ENCODE data around the gene APBB2. TPM values are rescaled to one million over a fixed set of nuclear protein-coding genes. Genes with fewer than 3 reads are reported as not detected.

The APBB2 gene
- polyA plus RNA-seq, 3 donors = 0.15 to 0.33 TPM; not detected in 1

DNA sequence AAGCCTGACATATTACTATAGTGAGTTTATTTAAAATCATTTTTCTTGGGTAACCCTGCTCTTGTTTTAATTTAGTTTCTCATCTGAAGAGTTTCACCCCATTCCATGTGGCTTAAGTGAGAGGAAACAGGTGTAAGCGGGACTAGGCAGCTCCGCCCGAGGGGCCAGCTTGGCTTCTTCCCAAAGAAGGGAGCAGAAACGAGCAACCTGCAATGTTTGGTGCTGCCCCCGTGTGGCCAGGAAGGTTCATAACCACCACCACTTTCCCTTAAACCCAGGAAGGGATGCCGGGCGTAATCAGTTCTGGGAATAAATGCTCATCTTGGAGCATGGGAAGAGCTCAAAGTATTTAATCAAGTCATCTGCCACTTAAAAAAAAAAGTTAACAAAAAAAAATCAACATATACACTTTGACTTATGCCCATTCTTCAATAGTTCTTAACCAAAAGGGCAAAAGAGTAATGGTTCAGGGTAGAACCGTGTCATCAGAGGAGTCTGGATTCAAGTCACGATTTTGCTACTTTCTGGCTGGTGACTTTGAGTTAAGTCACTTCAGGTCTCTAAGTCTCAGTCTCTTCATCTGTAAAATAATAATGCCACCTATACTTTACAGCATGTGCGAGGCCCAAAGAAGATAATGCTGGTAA lies 316.7 kb downstream of the APBB2 start:
- TF ChIP-seq, protein P1, sequence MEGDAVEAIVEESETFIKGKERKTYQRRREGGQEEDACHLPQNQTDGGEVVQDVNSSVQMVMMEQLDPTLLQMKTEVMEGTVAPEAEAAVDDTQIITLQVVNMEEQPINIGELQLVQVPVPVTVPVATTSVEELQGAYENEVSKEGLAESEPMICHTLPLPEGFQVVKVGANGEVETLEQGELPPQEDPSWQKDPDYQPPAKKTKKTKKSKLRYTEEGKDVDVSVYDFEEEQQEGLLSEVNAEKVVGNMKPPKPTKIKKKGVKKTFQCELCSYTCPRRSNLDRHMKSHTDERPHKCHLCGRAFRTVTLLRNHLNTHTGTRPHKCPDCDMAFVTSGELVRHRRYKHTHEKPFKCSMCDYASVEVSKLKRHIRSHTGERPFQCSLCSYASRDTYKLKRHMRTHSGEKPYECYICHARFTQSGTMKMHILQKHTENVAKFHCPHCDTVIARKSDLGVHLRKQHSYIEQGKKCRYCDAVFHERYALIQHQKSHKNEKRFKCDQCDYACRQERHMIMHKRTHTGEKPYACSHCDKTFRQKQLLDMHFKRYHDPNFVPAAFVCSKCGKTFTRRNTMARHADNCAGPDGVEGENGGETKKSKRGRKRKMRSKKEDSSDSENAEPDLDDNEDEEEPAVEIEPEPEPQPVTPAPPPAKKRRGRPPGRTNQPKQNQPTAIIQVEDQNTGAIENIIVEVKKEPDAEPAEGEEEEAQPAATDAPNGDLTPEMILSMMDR (IDR thresholded peaks at IDR 0.05) = peak; percentile 95
- Histone ChIP-seq H4K20me1 (ENCODE audit: insufficient read depth, low read length) (no peaks in the 10 kb centered on the region), H3K9me3 (replicated peaks in 1 of 2; ENCODE audit: control insufficient read depth in 1 of 2, insufficient read depth in 1 of 2, low read length in 2 of 2) (no peaks in the 10 kb centered on the region), H3K4me3 (replicated peaks in 1 of 3; ENCODE audit: low read depth in 2 of 3, low read length in 3 of 3) (peak overlapping the region in 1 of 3 experiments; percentile 47), H3K79me2 (ENCODE audit: insufficient read depth, low read length) (no peaks in the 10 kb centered on the region), H2AFZ (ENCODE audit: insufficient read depth, low read depth, low read length, poor library complexity, severe bottlenecking) (peak overlapping the region; percentile 55), H3K4me2 (replicated peaks; ENCODE audit: extremely low read depth, low read length, poor library complexity, severe bottlenecking) (peak overlapping the region; percentile 52), H3K9ac (ENCODE audit: insufficient read depth, low read length, poor library complexity, severe bottlenecking) (no peak overlapping the region), H3K36me3 (replicated peaks in 1 of 2; ENCODE audit: control insufficient read depth in 1 of 2, insufficient read depth in 2 of 2, low read length in 2 of 2) (no peaks in the 10 kb centered on the region), H3K4me1 (ENCODE audit: control insufficient read depth in 1 of 2, insufficient read depth in 2 of 2, low read length in 2 of 2) (peaks cover 4 to 6% of the 10 kb centered on the region in 2 donors), H3K27me3 (ENCODE audit: control insufficient read depth in 2 of 2, insufficient read depth in 2 of 2, low read length in 2 of 2) (no peaks in the 10 kb centered on the region), H3K27ac (ENCODE audit: low read depth in 1 of 2, low read length in 2 of 2) (no peak overlapping the region)
- H3K4me1 Mint-ChIP-seq = peaks cover 4% of the 10 kb centered on the region
- H3K27ac Mint-ChIP-seq = peak overlapping the region in 3 of 7 donors; percentile 42 to 93 (median 84)
- intact Hi-C loops (cut with micrococcal nuclease) = loop anchor here (2.0 to 5.0 kb wide), 3 partner anchors 55 to 161 kb away; no protein-coding TSS in a partner anchor
- no peaks in the 10 kb centered on the region for H3K9me3 Mint-ChIP-seq
- no peaks in the 10 kb centered on the region for H3K36me3 Mint-ChIP-seq
- peak overlapping the region; percentile 56 to 83 for H3K4me3 Mint-ChIP-seq
- peaks cover 0 to 1% (median 0%) of the 10 kb centered on the region in 3 donors for H3K27me3 Mint-ChIP-seq (ENCODE audit: low read depth in 3 of 3)
- WGBS (ENCODE audit: insufficient coverage) = 0% methylated on average over 2 of the region's 10 CpGs
- DNase-seq = peak; percentile 44 to 62 (median 62)

DNA sequence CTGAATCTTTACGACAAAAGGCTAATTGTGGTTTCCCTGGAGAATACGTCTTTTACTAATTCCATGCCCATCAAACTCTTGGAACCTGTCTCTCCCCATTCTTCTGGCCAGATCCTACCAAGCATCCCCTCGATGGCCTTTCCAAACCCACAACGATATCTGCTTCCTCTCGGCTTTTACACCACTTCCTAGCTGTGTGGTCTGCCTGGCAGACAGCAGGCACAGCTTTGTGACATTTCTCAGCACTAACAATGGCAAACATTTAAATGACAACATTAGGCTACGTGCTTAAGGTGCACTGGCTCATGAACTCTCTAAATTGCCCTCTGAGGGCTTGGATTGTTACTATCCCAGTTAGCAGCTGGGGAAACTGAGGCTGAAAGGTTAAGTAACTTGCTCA lies 323.6 kb downstream of the APBB2 start:
- Mint-ChIP-seq H3K9me3 (peaks cover 0 to 8% (median 0%) of the 10 kb centered on the region in 7 donors), H3K27me3 (ENCODE audit: low read depth in 3 of 3) (peaks cover 0 to 6% (median 1%) of the 10 kb centered on the region in 3 donors), H3K4me3 (no peak overlapping the region), H3K4me1 (peaks cover 11% of the 10 kb centered on the region), H3K36me3 (peaks cover 0 to 6% of the 10 kb centered on the region in 2 donors), H3K27ac (no peak overlapping the region)
- H3K36me3 ChIP-seq (replicated peaks in 1 of 2; ENCODE audit: control insufficient read depth in 1 of 2, insufficient read depth in 2 of 2, low read length in 2 of 2) = no peaks in the 10 kb centered on the region
- no peak overlapping the region for H3K27ac ChIP-seq (ENCODE audit: low read depth in 1 of 2, low read length in 2 of 2)
- H4K20me1 ChIP-seq (ENCODE audit: insufficient read depth, low read length) = no peaks in the 10 kb centered on the region
- no peak overlapping the region for H2AFZ ChIP-seq (ENCODE audit: insufficient read depth, low read depth, low read length, poor library complexity, severe bottlenecking)
- no peak overlapping the region for H3K9ac ChIP-seq (ENCODE audit: insufficient read depth, low read length, poor library complexity, severe bottlenecking)
- no peak overlapping the region for H3K4me2 ChIP-seq (replicated peaks; ENCODE audit: extremely low read depth, low read length, poor library complexity, severe bottlenecking)
- no peak overlapping the region for H3K4me3 ChIP-seq (replicated peaks in 1 of 3; ENCODE audit: low read depth in 2 of 3, low read length in 3 of 3)
- no peaks in the 10 kb centered on the region for H3K9me3 ChIP-seq (replicated peaks in 1 of 2; ENCODE audit: control insufficient read depth in 1 of 2, insufficient read depth in 1 of 2, low read length in 2 of 2)
- TF ChIP-seq, protein P1 (IDR thresholded peaks at IDR 0.05) = no peak
- no peak for DNase-seq
- 9% methylated on average over 5 of the region's 6 CpGs for WGBS (ENCODE audit: insufficient coverage)
- no peaks in the 10 kb centered on the region for H3K27me3 ChIP-seq (ENCODE audit: control insufficient read depth in 2 of 2, insufficient read depth in 2 of 2, low read length in 2 of 2)
- H3K4me1 ChIP-seq (ENCODE audit: control insufficient read depth in 1 of 2, insufficient read depth in 2 of 2, low read length in 2 of 2) = no peaks in the 10 kb centered on the region
- intact Hi-C loops (cut with micrococcal nuclease) = no loop called here
- H3K79me2 ChIP-seq (ENCODE audit: insufficient read depth, low read length) = no peaks in the 10 kb centered on the region
